ENCODE results near the gene ACOT13.
"Not testable (repeated sequence)": the region's sequence is repeated elsewhere in the genome, so short reads cannot be mapped to it uniquely, and the experiment has no call there.

DNA sequence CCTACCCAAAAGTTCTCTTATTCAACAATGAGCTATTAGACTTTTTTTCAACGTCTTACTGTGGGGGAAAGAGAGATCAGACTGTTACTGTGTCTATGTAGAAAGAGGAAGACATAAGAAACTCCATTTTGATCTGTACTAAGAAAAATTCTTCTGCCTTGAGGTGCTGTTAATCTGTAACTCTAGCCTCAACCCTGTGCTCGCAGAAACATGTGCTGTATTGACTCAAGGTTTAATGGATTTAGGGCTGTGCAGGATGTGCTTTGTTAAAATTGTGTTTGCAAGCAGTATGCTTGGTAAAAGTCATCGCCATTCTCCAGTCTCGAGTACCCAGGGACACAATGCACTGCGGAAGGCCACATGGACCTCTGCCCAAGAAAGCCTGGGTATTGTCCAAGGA is 5.1 kb upstream of the ACOT13 start:
- not testable (repeated sequence) for TF ChIP-seq RBAK (tag by site-specific recombination; IDR thresholded peaks at IDR 0.05); ZNF221 (tag by site-specific recombination; IDR thresholded peaks at IDR 0.05; ENCODE audit: borderline replicate concordance); ZNF529 (tag by site-specific recombination; IDR thresholded peaks at IDR 0.05; ENCODE audit: insufficient replicate concordance); ZIC2 (tag by site-specific recombination; IDR thresholded peaks at IDR 0.05); ZNF169 (tag by site-specific recombination; IDR thresholded peaks at IDR 0.05); ZNF324 (tag by site-specific recombination; IDR thresholded peaks at IDR 0.05)
- TF ChIP-seq, protein P1, sequence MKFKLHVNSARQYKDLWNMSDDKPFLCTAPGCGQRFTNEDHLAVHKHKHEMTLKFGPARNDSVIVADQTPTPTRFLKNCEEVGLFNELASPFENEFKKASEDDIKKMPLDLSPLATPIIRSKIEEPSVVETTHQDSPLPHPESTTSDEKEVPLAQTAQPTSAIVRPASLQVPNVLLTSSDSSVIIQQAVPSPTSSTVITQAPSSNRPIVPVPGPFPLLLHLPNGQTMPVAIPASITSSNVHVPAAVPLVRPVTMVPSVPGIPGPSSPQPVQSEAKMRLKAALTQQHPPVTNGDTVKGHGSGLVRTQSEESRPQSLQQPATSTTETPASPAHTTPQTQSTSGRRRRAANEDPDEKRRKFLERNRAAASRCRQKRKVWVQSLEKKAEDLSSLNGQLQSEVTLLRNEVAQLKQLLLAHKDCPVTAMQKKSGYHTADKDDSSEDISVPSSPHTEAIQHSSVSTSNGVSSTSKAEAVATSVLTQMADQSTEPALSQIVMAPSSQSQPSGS (tag by site-specific recombination; IDR thresholded peaks at IDR 0.05; ENCODE audit: low read depth): not testable (repeated sequence)
- TF ChIP-seq, protein P2, sequence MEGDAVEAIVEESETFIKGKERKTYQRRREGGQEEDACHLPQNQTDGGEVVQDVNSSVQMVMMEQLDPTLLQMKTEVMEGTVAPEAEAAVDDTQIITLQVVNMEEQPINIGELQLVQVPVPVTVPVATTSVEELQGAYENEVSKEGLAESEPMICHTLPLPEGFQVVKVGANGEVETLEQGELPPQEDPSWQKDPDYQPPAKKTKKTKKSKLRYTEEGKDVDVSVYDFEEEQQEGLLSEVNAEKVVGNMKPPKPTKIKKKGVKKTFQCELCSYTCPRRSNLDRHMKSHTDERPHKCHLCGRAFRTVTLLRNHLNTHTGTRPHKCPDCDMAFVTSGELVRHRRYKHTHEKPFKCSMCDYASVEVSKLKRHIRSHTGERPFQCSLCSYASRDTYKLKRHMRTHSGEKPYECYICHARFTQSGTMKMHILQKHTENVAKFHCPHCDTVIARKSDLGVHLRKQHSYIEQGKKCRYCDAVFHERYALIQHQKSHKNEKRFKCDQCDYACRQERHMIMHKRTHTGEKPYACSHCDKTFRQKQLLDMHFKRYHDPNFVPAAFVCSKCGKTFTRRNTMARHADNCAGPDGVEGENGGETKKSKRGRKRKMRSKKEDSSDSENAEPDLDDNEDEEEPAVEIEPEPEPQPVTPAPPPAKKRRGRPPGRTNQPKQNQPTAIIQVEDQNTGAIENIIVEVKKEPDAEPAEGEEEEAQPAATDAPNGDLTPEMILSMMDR (tag by site-specific recombination; IDR thresholded peaks at IDR 0.05): not testable (repeated sequence)
- TF ChIP-seq, protein P3, sequence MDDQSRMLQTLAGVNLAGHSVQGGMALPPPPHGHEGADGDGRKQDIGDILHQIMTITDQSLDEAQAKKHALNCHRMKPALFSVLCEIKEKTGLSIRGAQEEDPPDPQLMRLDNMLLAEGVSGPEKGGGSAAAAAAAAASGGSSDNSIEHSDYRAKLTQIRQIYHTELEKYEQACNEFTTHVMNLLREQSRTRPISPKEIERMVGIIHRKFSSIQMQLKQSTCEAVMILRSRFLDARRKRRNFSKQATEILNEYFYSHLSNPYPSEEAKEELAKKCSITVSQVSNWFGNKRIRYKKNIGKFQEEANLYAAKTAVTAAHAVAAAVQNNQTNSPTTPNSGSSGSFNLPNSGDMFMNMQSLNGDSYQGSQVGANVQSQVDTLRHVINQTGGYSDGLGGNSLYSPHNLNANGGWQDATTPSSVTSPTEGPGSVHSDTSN (CRISPR knock-in tag; IDR thresholded peaks at IDR 0.05): not testable (repeated sequence)

Measured in HEK293 (cell line).